ENCODE measurements around the gene CCDC188.
A peak's percentile ranks its signal among the peaks of the same experiment; 100 is the strongest.

CCDC188 gene

DNA sequence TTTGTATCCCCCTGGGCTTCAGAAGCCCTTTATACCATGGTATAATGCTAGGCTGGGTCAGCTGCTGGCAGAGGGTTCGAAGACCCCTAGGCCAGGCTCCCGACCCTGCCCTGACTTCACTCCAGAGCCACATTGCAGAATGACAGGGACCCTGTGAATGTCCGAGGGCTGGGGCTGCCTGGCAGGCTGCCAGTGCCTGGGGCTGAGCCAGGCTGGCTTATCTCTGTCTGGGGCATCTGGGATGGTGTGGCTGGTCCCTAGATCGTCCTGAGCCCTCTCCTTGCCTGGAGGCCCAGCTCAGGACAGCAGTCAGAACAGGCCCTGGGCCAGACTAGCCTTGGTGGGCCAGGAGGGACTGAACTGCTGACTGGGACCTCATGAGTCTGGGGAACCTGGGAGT, 15.6 kb downstream of the CCDC188 start:
- no peak for DNase-seq (ENCODE audit: low read depth in 2 of 2)

DNA sequence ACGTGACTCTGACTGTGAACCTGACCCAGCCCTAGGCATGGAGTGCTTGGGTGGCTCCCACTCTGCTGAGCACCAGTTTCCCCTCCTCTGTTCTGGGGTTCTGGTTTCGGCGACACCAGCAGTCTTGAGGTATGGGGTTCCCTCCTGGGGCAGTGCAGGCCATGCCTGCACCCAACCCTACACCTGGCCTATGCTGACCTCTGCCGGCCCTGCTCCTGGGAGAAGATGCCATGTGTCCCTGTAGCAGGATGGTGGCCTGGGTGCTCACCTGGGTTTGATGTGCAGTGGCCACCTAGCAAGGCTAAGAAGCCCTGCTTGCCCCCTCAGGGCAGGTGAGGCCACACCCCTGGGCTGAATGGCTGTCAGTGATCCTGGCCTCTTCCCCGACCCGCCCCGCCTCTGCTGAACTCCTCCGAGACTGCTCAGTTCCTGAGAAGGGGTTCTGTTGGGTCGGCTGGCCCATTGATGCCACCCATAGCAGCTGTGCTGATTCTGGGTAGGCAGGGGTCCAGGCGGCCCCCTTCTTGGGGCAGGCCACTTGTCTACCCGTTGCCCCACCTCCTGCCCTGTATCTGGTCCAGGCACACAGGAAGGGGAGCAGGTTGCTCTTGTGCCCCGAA, 16.8 kb downstream of the CCDC188 start:
- DNase-seq (ENCODE audit: low read depth in 2 of 2) = no peak

DNA sequence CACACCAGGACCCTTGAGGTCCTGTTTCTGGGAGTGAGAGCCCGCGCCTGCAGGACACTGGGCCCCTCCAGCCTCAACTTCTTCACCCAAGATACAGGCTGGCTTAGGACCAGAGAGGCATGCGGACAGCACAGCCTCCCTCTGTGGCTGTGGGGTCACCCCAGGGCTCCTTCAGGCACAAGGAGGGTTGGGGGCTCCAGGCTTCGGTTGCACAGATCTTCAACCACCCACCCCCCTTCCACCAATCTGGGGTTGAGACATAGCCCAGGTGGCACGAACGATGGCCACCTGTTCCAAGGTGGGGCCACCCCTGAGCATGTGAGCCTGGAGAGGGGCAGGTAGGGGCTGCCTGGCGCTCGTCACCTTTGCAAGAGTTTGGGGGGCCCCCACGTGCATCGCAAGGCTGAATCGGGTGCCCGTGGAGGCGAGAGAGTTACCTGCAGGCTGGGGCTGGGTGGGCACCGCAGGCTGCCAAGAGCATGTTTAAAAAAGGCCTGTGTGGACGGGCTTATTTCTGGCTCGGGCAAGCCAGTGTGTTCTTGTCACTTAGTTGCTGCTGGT, 18.1 kb downstream of the CCDC188 start:
- no peak for DNase-seq (ENCODE audit: low read depth in 2 of 2)

DNA sequence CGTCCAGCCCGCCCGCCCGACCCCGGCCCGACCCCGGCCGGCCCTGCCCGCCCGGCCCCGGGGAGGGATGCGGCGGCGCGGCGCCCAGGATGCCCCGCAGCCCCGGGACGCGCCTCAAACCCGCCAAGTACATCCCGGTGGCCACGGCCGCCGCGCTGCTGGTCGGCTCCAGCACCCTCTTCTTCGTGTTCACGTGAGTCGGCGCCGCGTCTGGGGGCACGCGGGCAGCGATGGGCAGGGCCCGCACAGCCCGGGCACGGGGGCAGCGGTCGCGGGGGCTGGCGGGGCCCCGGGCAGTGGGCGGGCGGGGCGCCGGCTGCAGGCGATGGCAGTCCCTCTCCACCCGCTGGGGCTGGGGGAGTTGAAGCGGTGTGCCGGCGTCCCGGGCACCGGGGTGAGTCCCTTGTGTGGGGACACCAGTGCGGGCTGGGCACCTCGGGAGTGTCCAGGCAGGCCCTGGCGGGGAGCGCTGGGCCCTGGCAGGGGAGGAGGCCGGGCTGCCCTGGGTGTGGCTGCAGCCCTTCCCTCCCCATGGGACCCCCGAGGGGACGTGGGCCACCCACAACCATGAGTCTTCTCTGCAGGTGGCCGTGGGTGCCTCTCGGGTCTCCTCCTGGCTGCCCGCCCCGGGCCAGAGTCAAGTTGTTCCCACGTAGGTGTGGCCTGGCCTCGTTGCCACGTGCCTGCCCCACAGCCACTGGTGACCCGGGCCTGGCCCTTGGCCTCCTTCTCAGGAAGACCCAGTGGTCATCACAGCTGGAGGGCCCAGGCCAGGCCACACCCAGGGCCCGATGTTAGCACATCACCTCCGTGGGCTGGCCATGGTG, 18.8 kb downstream of the CCDC188 start:
- no peak for DNase-seq (ENCODE audit: low read depth in 2 of 2)

DNA sequence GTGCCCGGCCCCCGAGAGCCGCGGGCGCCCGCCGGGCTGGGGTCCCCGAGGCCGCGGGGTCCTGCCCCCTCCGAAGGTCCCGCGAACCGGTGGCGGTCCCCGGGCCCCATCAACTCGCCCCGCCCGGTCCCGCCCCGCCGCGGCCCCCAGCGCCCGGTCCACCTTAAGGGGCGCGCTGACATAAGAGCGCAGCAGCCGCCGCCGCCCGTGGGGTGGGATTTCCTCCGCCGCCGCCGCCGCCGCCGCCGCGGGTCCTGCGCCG, 19.3 kb downstream of the CCDC188 start, which contains the start of gene ZDHHC8:
ZDHHC8 (plus strand) TSS at position 208 of the 262 bp plus-strand sequence. CDS start 144 bp downstream, outside the sequence.
- DNase-seq (ENCODE audit: low read depth in 2 of 2) = no peak

DNA sequence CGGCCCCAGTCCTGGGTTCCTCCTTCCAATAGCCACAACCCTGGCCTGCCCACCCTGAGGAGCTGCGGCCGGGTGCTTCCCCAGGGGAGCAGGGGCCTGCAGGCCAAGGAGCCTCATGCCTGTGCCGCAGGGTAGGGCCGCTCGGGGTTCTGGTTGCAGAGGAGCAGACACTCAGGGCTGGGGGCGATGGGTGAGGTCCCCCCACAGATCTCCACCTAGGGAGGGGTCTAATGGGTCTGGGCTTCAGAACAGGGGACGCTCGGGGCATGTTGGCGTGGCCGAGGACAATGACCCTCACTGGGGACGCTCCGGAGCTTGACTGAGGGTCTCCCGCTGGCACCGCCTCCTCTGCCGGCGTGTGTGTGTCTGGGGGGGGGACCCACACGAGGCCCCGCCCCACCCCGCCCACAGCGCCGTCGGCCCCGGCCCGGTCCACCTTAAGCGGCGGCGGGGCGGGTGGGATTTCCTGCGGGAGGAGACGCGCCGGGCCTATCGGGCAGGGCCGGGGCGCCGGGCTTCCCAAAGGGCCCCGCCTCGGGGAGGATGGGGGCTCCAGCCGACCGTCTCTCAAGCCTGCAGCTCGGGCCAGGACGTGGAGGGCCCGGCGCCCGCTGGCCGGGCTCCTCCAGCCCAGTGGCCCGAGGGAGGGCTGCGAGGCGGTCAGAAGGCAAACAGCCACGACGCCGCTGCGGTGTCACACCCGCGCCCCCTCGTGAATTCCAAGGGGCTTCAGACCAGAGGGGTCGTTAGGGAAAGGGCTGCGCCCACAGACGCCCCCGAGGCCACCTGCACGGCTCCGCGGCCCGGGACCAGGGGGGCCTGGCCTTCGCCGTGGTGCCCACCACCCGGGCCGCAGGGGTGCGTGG, 19.9 kb downstream of the CCDC188 start:
- DNase-seq (ENCODE audit: low read depth in 2 of 2) = peak; percentile 40 to 42

DNA sequence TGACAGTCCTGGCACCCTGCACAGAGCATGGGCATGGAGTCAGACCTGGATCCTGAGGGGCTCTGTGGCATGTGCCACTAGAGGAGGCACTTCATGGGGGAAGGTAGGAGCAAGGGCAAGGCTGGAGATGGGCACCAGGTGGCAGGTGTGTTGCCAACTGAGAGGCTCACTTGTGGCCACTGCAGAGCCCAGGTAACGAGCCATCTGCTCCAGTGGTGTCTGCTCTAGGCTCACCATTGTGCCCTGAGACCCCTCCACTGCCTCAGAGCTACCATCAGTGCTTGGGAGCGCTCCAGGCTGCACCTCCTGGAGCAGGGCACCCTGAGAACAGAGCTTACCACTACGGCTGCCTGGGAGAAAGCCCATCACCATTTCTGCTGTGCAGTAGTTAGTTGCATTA, 20.5 kb downstream of the CCDC188 start:
- DNase-seq (ENCODE audit: low read depth in 2 of 2) = no peak

DNA sequence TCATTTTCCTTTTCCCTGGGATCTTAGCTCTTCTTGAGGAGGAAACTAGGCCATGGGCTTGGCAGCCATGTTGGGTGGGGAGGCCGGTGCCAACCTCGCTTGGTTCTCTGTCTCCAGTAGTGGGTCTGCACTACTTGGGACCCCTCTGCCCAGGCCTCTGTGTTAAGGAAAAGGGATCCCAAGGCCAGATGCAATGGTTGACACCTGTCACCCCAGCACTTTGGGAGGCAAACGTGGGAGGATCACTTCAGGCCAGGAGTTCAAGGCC, 21.2 kb downstream of the CCDC188 start:
- DNase-seq (ENCODE audit: low read depth in 2 of 2) = no peak

DNA sequence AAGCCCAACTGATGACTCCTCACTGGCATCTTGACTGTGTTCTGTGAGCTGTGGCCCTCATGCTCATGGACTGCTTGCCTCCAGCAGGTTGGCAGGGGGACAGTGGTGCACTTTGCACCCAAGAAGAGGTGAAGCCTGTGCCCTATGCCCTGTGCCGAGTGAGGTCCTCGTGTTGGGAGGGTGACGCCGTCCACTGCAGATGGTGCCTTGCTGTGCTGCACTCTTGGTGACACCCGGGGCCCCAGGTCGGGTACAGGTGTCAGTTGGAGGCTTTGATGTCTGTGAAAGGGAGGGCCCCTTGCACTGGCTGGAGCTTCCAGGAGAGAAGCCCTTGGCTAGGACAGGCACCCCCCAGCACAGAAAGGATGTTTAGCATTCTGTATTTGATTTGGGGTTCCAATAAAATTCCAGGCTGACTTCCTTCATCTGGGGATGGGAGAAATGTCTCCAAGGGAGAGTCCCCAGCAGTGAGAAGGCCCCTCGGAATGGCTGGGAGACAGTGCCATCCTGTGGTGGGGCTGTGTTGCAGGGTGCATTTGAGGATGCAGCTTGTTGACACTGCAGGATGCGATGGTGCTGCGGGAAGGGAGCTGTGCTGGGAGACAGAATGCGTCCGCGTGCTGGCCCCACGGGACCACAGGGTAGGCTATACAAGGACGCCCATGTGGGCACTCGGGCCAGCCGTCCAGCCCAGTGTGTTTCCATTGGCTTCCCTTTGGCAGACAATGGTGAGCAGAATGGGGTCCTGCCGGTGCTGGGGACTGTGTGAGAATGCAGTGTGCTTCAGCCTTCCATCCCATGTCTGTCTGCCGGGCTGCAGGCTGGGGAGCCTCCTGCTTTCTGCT, 21.7 kb downstream of the CCDC188 start:
- no peak for DNase-seq (ENCODE audit: low read depth in 2 of 2)

DNA sequence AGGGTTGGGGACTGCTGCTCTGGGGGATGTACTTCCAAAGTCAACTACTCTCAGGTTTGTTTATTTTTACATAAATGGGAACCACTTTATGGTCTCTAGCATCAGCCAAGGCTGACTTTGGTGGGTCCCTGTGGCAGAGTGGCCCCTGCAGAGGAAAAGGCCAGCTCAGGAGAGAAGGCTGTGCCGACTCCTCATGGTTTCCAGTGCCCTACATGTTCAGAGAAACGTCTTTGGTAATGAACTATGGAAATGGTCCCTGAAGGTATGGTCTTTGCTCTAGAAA, 22.3 kb downstream of the CCDC188 start:
- no peak for DNase-seq (ENCODE audit: low read depth in 2 of 2)

DNA sequence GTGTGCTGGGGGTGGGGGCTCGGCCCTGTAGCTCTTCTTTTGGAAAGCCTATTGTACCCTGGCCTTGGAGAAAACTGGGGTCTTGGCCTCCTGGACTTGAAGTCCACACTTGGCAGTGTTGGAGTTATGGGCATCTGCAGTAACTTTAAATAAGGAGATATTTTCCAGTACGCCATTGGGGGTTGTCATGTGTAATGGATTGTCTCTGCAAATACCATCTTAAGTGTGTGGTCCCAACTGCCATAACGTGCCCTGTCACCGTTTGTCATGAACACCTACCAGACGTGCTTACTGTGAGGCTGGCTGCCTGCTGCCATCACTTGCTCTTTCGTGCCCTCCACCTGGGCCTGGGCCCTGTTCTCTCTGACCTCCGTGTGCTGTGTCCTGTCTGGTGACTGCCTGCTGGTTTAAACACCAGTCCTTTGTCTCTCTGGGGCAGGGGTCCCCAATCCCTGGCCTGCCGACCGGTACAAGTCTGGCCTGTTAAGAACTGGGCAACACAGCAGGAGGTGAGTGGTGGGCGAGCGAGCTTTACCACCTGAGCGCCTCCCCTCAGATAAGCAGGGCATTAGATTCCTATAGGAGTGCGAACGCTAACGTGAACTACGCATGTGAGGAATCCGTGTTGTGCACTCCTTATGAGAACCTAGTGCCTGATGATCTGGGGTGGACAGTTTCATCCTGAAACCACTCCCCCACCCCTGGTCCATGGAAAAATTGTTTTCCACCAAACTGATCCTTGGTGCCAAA, 22.8 kb downstream of the CCDC188 start:
- DNase-seq (ENCODE audit: low read depth in 2 of 2) = no peak

DNA sequence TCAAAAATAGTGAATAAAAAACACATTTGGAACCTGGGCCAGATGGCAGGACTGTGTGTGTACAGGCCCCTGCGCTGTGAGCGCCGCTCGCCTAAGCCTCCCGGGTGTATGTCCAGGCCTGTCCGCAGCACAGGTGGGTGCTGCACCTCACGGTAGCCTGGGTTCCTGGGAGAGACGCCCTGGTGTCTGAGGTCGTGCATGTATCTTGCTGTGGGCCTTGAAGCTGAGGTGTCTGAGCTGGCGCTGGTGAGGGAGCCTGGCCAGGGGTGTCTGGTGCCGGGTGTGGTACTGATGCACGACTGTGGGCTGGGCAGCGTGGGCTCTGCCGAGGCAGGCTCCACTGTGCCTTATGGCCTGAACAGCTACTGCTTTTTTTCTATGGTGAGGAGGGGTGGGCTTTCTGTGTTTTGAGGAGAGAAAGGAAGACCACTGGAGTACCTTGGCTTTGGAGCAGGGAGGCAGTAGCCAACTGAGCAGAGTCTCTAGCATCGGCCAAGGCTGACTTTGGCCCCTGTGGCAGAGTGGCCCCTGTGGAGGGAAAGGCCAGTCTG, 23.5 kb downstream of the CCDC188 start:
- DNase-seq (ENCODE audit: low read depth in 2 of 2) = no peak

DNA sequence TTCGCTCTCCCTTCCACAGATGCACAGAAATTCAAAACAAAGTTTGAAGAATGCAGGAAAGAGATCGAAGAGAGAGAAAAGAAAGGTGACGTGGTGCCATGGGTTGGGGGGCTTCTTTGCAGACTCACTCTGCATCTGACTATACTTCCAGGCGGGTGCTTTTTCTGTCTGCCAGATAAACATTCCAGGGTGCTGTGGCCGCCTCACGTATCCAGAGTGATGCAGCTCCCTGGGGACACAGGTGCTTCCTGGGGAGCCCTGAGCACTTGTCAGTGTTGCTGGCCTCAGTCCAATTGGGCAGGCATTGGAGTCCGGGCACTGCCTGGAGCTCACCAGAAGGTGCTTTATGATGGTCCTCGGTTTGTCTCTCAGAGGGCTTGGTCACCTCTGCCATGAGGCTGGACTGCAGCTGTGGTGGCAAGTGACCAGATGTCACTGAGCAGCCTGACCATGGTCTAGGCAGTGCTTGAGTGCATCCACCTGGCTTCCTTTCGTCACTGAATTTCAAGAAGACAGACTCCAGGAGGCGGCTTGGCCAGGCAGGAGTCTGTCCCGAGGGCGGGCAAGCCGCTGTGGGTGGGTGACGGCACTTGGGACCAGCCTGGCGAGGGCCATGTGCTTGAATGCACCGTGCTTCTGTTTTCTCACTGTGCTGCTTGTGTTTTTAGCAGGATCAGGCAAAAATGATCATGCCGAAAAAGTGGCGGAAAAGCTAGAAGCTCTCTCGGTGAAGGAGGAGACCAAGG, 24.4 kb downstream of the CCDC188 start:
- DNase-seq (ENCODE audit: low read depth in 2 of 2) = no peak

DNA sequence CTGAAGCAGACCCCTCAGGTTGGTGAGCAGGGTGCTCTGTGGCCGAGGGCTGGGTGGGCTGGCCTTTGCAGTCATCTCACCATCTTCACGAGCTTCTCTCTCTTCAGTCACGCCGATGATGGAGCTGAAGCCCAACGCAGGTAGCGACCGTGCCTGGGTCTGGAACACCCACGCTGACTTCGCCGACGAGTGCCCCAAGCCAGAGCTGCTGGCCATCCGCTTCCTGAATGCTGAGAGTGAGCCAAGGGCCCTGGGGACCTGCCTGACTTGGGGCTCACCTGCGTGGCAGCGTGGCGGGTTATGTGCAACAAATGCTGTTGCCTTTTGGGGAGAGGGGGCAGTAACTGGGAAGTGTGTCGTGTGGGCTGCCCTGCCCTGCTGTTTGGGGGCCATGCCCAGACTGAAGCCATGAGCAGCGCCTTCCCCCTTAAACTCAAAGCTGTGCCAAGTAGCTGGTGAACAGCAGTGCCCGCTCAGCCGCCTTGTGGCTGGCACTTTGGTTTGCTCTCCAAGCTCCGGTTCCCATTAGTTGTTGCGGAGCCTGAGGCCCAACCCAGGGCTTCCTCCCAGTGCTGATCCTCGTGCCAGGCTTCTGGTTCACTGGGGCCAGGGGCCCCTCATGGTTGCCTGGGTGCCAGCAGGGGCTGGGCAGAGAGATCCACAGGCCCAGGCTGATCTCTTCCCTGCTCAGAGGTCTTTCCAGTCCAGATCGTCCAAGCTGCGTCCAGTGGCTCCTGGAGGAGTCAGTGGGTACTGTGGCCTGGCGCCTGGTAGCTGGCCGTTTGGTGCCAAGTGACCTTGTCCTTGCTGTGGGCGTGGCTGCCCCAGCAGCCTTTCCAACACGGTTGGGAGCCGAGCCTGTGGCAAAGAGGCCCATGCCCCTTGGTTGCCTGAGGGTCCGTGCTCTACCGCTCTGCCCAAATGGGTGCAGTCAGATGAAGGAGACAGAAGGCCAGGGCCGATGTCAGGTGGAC, 25.4 kb downstream of the CCDC188 start:
- DNase-seq (ENCODE audit: low read depth in 2 of 2) = no peak

DNA sequence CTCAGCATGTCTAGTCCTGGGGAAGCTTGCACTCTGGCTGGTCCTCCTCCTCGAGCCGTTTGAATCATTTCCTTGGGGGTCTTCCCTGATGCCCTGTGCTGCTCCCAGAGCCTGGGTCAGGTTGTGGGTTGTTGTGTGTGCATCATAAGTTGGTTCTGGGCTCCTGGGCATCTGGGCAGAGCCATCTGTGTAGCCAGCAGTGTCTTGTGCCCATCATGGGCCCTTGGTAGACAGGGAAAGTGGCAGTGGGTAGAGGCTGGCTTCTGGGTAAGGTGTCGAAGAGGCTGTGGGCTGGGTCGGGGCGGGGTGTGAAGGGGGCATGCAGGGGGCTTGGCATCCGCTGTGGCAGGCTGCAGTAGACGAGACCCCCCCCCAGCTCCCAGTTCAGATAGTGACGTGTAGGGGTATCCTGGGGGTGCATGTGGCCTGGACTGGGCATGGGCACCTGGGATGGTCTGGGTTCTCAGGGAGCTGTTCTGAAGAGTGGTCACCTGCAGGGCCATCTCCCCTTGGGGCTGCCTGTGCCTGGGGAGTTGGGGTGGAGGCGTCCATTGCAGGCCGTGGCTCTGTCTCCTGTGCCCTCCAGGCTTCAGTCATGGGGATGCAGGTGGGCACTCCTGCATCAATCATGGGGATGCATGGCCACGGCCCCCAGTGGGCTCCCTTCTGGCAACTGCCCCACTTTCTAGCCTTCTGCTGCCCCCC, 26.6 kb downstream of the CCDC188 start:
- no peak for DNase-seq (ENCODE audit: low read depth in 2 of 2)

DNA sequence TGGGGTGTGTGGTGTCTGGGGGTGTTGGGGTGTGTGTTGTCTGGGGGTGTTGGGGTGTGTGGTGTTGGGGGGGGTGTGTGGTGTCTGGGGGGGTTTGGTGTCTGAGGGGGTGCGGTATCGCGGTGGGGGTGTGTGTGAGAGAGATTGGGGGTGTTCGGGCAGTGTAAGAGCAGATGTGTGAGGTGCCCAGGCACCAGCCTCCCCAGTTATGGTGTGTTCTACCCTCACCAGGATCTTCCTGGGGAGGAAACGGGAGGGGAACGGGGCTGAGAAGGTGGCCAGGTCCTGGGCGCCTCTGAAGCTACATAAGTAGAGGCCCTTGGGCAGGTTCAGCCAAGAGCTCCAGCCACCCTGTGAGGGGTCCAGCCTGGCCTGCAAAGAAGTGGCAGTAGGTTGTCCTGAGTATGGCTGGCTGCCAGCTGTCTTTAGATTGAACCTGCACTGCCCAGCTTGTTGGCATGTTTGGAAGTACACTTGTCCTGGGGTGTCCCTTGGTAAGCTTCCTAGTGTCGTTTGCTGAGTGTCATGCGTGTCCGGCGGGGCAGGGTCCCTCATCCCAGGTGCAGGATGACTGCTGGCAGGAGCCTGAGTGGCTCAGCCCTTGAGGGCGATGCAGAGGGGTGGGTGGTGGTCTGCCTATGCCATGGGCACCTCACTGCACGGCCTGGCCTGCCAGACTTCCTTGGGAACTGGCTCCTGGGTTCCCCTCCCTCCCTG, 27.3 kb downstream of the CCDC188 start:
- no peak for DNase-seq (ENCODE audit: low read depth in 2 of 2)

DNA sequence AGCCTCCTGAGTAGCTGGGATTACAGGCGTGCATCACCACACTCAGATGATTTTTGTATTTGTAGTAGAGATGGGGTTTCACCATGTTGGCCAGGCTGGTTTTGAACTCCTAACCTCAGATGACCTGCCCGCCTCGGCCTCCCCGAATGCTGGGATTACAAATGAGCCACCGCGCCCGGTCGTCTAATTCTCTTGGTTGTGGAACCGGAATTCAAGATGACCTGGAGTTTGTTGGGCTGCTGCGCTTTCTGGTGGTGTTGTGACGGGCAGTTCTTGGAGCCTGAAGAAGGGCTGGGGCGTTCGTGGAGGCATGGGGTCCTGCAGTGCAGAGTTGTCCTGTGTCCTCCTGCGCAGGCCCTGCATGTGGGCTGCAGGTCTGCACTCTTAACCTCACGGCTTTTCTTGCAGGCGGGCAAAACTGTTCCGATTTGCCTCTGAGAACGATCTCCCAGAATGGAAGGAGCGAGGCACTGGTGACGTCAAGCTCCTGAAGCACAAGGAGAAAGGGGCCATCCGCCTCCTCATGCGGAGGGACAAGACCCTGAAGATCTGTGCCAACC, 28.9 kb downstream of the CCDC188 start:
- no peak for DNase-seq (ENCODE audit: low read depth in 2 of 2)
